ENCODE data around the gene PDZD2. TPM values are rescaled to one million over a fixed set of nuclear protein-coding genes. Genes with fewer than 3 reads are reported as not detected.

The PDZD2 gene
- total RNA-seq, 1 donor from 2014 or later: 1.1 TPM

GRCh38 chr5:32069396-32069795 is 430.5 kb downstream of the PDZD2 start:
- Mint-ChIP-seq H3K27ac (no peak overlapping the region), H3K27me3 (ENCODE audit: insufficient read depth, low read depth) (peaks cover 12% of the 10 kb centered on the region), H3K9me3 (peaks cover 7% of the 10 kb centered on the region), H3K4me3 (no peak overlapping the region), H3K36me3 (no peaks in the 10 kb centered on the region), H3K4me1 (no peaks in the 10 kb centered on the region)
- no peak overlapping the region for H3K9ac ChIP-seq
- H4K20me1 ChIP-seq (ENCODE audit: low read depth): no peaks in the 10 kb centered on the region
- no peaks in the 10 kb centered on the region for H3F3A ChIP-seq (ENCODE audit: low read depth)
- H3K4me3 ChIP-seq: no peak overlapping the region
- no peak overlapping the region for H2AFZ ChIP-seq (replicated peaks)
- H3K27ac ChIP-seq: no peak overlapping the region
- no peaks in the 10 kb centered on the region for H3K79me2 ChIP-seq (ENCODE audit: low read depth)
- no peak for DNase-seq (ENCODE audit: low spot score)
- H3K4me1 ChIP-seq: no peaks in the 10 kb centered on the region
- no peaks in the 10 kb centered on the region for H3K9me3 ChIP-seq (ENCODE audit: low read depth)
- H3K36me3 ChIP-seq: no peaks in the 10 kb centered on the region
- H3K27me3 ChIP-seq: no peaks in the 10 kb centered on the region
- no peak overlapping the region for H3K4me2 ChIP-seq
- TF ChIP-seq CTCF (IDR thresholded peaks at IDR 0.05) (no peak), EZH2phosphoT487 (IDR thresholded peaks at IDR 0.05) (no peak), EZH2 (IDR thresholded peaks at IDR 0.05) (no peak)

GRCh38 chr5:32071351-32071944 is 432.5 kb downstream of the PDZD2 start:
- Mint-ChIP-seq H3K4me1 (no peaks in the 10 kb centered on the region), H3K27ac (no peak overlapping the region), H3K4me3 (no peak overlapping the region), H3K36me3 (no peaks in the 10 kb centered on the region), H3K27me3 (ENCODE audit: insufficient read depth, low read depth) (peaks cover 9% of the 10 kb centered on the region), H3K9me3 (peaks cover 7% of the 10 kb centered on the region)
- H3K4me2 ChIP-seq: no peak overlapping the region
- TF ChIP-seq CTCF (IDR thresholded peaks at IDR 0.05): no peak
- TF ChIP-seq EZH2phosphoT487 (IDR thresholded peaks at IDR 0.05): no peak
- no peak for TF ChIP-seq EZH2 (IDR thresholded peaks at IDR 0.05)
- no peak overlapping the region for H3K27ac ChIP-seq
- no peak overlapping the region for H3K9ac ChIP-seq
- H3K27me3 ChIP-seq: no peaks in the 10 kb centered on the region
- H3K79me2 ChIP-seq (ENCODE audit: low read depth): no peaks in the 10 kb centered on the region
- no peak for DNase-seq (ENCODE audit: low spot score)
- H3K4me1 ChIP-seq: no peaks in the 10 kb centered on the region
- H3K4me3 ChIP-seq: no peak overlapping the region
- H3F3A ChIP-seq (ENCODE audit: low read depth): no peaks in the 10 kb centered on the region
- H4K20me1 ChIP-seq (ENCODE audit: low read depth): no peaks in the 10 kb centered on the region
- H3K9me3 ChIP-seq (ENCODE audit: low read depth): no peaks in the 10 kb centered on the region
- no peaks in the 10 kb centered on the region for H3K36me3 ChIP-seq
- H2AFZ ChIP-seq (replicated peaks): no peak overlapping the region

- Histone ChIP-seq H3K79me2 (ENCODE audit: low read depth) (no peaks in the 10 kb centered on the region), H3K27me3 (no peaks in the 10 kb centered on the region), H3K27ac (no peak overlapping the region), H3K4me3 (no peak overlapping the region), H3F3A (ENCODE audit: low read depth) (no peaks in the 10 kb centered on the region), H3K36me3 (no peaks in the 10 kb centered on the region), H2AFZ (replicated peaks) (no peak overlapping the region), H3K9ac (no peak overlapping the region), H3K4me1 (no peaks in the 10 kb centered on the region), H3K4me2 (no peak overlapping the region), H4K20me1 (ENCODE audit: low read depth) (no peaks in the 10 kb centered on the region), H3K9me3 (ENCODE audit: low read depth) (no peaks in the 10 kb centered on the region)
- peaks cover 2% of the 10 kb centered on the region for H3K4me1 Mint-ChIP-seq
- no peak overlapping the region for H3K4me3 Mint-ChIP-seq
- H3K27ac Mint-ChIP-seq: no peak overlapping the region
- DNase-seq (ENCODE audit: low spot score): no peak
- peaks cover 9% of the 10 kb centered on the region for H3K27me3 Mint-ChIP-seq (ENCODE audit: insufficient read depth, low read depth)
- H3K36me3 Mint-ChIP-seq: no peaks in the 10 kb centered on the region
- peaks cover 7% of the 10 kb centered on the region for H3K9me3 Mint-ChIP-seq
- no peak for TF ChIP-seq EZH2 (IDR thresholded peaks at IDR 0.05)
- no peak for TF ChIP-seq CTCF (IDR thresholded peaks at IDR 0.05)
- TF ChIP-seq EZH2phosphoT487 (IDR thresholded peaks at IDR 0.05): no peak
These were observed 433.1 kb downstream of the PDZD2 start for GRCh38 chr5:32072054-32072453.

All from neural progenitor cell (in vitro differentiated cells).